AG08395 (cell line): Measurements from ENCODE around the gene STX8.

ENCODE experiments used
- DNase-seq: peaks from one replicate; pipeline ENCODE4 v3.0.0; 2012; ENCODE audit warnings: mixed read lengths, low spot score

STX8 gene

GRCh38 chr17:9226794-9227135 is 348.9 kb downstream of the STX8 start:
- DNase-seq, result no peak

GRCh38 chr17:9226130-9226793 is 349.4 kb downstream of the STX8 start:
- no peak for DNase-seq

- no peak for DNase-seq
These were observed 350.1 kb downstream of the STX8 start for GRCh38 chr17:9225305-9226101.

- no peak for DNase-seq
These were observed 351.1 kb downstream of the STX8 start for GRCh38 chr17:9224485-9224884.

- DNase-seq, result no peak
These were observed 352.1 kb downstream of the STX8 start for GRCh38 chr17:9223531-9223930.

GRCh38 chr17:9221922-9222180 is 353.8 kb downstream of the STX8 start:
- DNase-seq, result no peak

- DNase-seq, result no peak
These were observed 354.3 kb downstream of the STX8 start for GRCh38 chr17:9221147-9221921.

GRCh38 chr17:9220398-9221146 is 355.0 kb downstream of the STX8 start:
- DNase-seq, result no peak

GRCh38 chr17:9219631-9220397 is 355.8 kb downstream of the STX8 start:
- DNase-seq, result no peak

- DNase-seq, result no peak
These were observed 356.7 kb downstream of the STX8 start for GRCh38 chr17:9218911-9219310.

- no peak for DNase-seq
These were observed 357.5 kb downstream of the STX8 start for GRCh38 chr17:9218064-9218635.

- peak; percentile 77 for DNase-seq
These were observed 358.2 kb downstream of the STX8 start for GRCh38 chr17:9217151-9218056.

GRCh38 chr17:9215465-9215864 is 360.2 kb downstream of the STX8 start:
- no peak for DNase-seq

- no peak for DNase-seq
These were observed 362.3 kb downstream of the STX8 start for GRCh38 chr17:9213303-9213640.

GRCh38 chr17:9212376-9213302 is 363.0 kb downstream of the STX8 start:
- no peak for DNase-seq

GRCh38 chr17:9211133-9211765 is 364.4 kb downstream of the STX8 start:
- DNase-seq, result no peak

- no peak for DNase-seq
These were observed 365.7 kb downstream of the STX8 start for GRCh38 chr17:9209781-9210370.

GRCh38 chr17:9209347-9209746 is 366.3 kb downstream of the STX8 start:
- no peak for DNase-seq
